Ovary (tissue), 9 donors: ENCODE measurements around the gene CNTD1. TPM values are rescaled to one million over a fixed set of nuclear protein-coding genes. Genes with fewer than 3 reads are reported as not detected.
"Not testable (repeated sequence)": the region's sequence is repeated elsewhere in the genome, so short reads cannot be mapped to it uniquely, and the experiment has no call there.

Experiments
- DNase-seq, 5 donors: peaks; one replicate each; pipeline ENCODE4 v3.0.0-alpha.2; 2019 to 2020
- H3K27ac ChIP-seq, 2 donors: fragments of 200-600 bp; one replicate each; pipeline versions ENCODE4 v1.5.1 to v1.8.0; 2019 to 2022
- H3K27me3 ChIP-seq: fragments of 200-600 bp; one replicate; pipeline ENCODE4 v1.8.0; 2022
- H3K36me3 ChIP-seq: fragments of 200-600 bp; sonication (generic); one replicate; pipeline ENCODE4 v1.5.1; 2019
- H3K4me1 ChIP-seq: one replicate; pipeline ENCODE4 v1.8.1; 2013; ENCODE audit warnings: mild to moderate bottlenecking, moderate library complexity; ENCODE audit not compliant: insufficient read depth
- H3K4me3 ChIP-seq: fragments of 200-600 bp; sonication (generic); one replicate; pipeline ENCODE4 v1.5.1; 2017
- H3K9me3 ChIP-seq, 2 donors: fragments of 200-600 bp in 1 of 2; sonication (generic) in 1 of 2; one replicate each; pipeline versions ENCODE4 v1.5.1 to v1.8.1; 2013 to 2019; ENCODE audit warnings: mild to moderate bottlenecking in 1 of 2, moderate library complexity in 1 of 2
- CTCF ChIP-seq, 3 donors: fragments of 450-650 bp in 2 of 3; fragments of 200-600 bp in 1 of 3; IDR thresholded peaks; one replicate each; pipeline versions ENCODE4 v1.5.1 to v1.8.0; 2016 to 2022; ENCODE audit warnings: antibody characterized with exemption in 3 of 3, mild to moderate bottlenecking in 1 of 3
- EP300 ChIP-seq: sonication (generic); formaldehyde crosslinking; IDR thresholded peaks from one replicate; pipeline ENCODE4 v1.6.1; 2017; ENCODE audit warnings: antibody characterized with exemption
- POLR2A ChIP-seq: fragments of 450-650 bp; IDR thresholded peaks from one replicate; pipeline ENCODE4 v1.6.1; 2017; ENCODE audit warnings: antibody characterized with exemption, mild to moderate bottlenecking, moderate library complexity
- WGBS, 3 donors: extraction: QIAGEN DNeasy Blood & Tissue Kit in 1 of 3; methylation state at CpG; one replicate each; pipeline versions ENCODE4 v1.1.5 to v1.1.7; 2013 to 2017; 5-methylcytosine and 5-hydroxymethylcytosine counted together
- intact Hi-C, 4 donors: fragments of 100-400 bp; cut with DNase I; formaldehyde crosslinking; loops; one replicate each; pipeline versions ENCODE4 v1.11.0 to v1.15.1; 2022 to 2023
- polyA plus RNA-seq, 2 donors: library from polyadenylated mRNA; stranded (reverse); fragments of 200-250 nt in 1 of 2; fragments of 350-450 nt in 1 of 2; fragmentation: Illumina TruSeq in 1 of 2; extraction: RNeasy Lipid Tissue Mini Kit (QIAGEN cat#74804) in 1 of 2; gene quantifications; one replicate each; pipeline ENCODE4 v1.2.3, GENCODE V29; 2013 to 2014
- total RNA-seq, 7 donors: library from RNA; depleted of rRNA in 2 of 7; stranded (reverse); fragments of >200 nt in 2 of 7; fragmentation: NEBNext Ultra II Directional in 3 of 7; extraction: Animal tissue kit (Norgen Biotek cat#: 25700) in 3 of 7; gene quantifications; one replicate each; pipeline versions ENCODE4 v1.1.0 to v1.2.4, GENCODE V29; 2016 to 2023
- donor health status: DM: no; HTN: no; CAD: no; lungs with moderate emphysema.
- donor health status: DM: no; HTN: no; CAD: no.
- donor health status: Bipolar disorder and iron deficiency.
- donor health status: DM: yes; HTN: yes; CAD: no.
- donor health status: DM: no; HTN: no; CAD: no.
- donor health status: DM: yes; HTN: yes; CAD: no.

CNTD1 gene
- total and polyA plus RNA-seq, 9 donors, result 0.22 to 0.79 (median 0.33) TPM; not detected in 2

- 76 to 90% (median 90%) methylated on average over 8 to 9 of the region's 9 CpGs for WGBS, 3 donors
- no peak overlapping the region for H3K4me3 ChIP-seq
- H3K4me1 ChIP-seq, result peaks cover 5% of the 10 kb centered on the region
- intact Hi-C loops, result loop anchor here in 3 of 4 donors (5.0 to 10.0 kb wide), 3 partner anchors 83 to 146 kb away; partner anchors contain the start of gene RPL27 (in 1 of the 3)
- H3K36me3 ChIP-seq, result no peaks in the 10 kb centered on the region
- DNase-seq, result no peak
- H3K27ac ChIP-seq, result no peak overlapping the region
- H3K9me3 ChIP-seq, result no peaks in the 10 kb centered on the region
- no peak for TF ChIP-seq CTCF (IDR thresholded peaks at IDR 0.05)
- TF ChIP-seq EP300, result no peak
- no peak for TF ChIP-seq POLR2A
- no peaks in the 10 kb centered on the region for H3K27me3 ChIP-seq
These were observed 50.4 kb downstream of the CNTD1 start for GRCh38 chr17:42849031-42849430.

DNA sequence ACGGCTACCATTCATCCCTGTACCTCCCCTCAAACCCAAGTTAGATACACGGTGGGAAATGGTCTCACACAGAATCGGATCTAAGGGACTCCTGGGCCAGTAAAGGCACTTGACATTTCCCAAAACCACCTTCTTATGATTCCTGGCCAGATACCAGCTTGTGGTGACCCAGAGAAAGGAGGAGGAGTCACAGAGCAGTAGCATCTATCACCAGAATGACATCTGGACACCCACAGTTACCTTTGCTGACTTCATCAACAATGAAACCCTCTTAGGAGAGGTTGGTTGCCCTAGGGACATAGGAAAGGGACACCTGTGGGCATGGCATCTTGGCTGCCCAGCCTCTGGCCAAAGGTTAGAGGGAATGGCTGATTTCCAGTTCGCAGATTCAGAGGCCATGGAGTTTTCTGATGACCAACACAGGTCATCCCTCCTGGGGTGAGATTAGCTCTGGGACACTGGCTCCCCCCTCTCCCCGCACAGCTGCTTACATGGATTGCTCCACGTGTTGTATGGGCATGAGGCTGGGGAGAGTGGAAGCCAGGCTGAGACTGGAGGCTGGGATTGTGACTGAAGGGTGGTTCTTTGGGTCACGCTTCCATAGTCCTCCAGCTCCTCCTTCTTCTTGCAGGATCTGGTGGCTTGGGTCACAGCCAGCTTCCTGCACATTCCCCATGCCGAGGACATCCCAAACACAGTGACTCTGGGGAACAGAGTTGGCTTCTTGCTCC, 51.0 kb downstream of the CNTD1 start:
- Histone ChIP-seq H3K36me3 (no peaks in the 10 kb centered on the region), H3K4me1 (peaks cover 5% of the 10 kb centered on the region), H3K9me3 (no peaks in the 10 kb centered on the region), H3K27ac (no peak overlapping the region), H3K4me3 (no peak overlapping the region), H3K27me3 (no peaks in the 10 kb centered on the region)
- WGBS, 3 donors, result 40 to 49% (median 45%) methylated on average over 8 of the region's 8 CpGs
- DNase-seq, result no peak
- no peak for TF ChIP-seq EP300
- TF ChIP-seq CTCF (IDR thresholded peaks at IDR 0.05), result no peak
- TF ChIP-seq POLR2A, result no peak
- intact Hi-C loops, result loop anchor here in 3 of 4 donors (5.0 to 10.0 kb wide), 4 partner anchors 83 to 645 kb away; partner anchors contain the start of gene RPL27 (in 1 of the 3)

DNA sequence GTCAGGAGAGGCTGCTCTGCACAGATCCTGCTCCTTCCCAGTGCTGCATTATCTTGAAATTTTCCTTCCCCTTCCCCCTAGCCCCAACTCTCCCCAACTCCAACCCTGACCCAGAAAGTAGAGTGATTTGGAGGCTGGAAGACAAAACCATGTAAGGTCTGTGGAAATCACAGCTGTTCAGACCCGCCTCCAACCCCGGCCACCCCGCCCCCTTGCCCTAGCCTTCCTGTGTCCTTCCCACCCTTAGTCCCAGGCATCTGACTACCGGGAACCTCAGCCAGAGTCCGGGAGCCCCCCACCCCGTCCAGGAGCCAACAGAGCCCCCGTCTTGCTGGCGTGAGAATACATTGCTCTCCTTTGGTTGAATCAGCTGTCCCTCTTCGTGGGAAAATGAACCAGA, 52.3 kb downstream of the CNTD1 start, which contains the start of gene AOC3:
Gene AOC3 (plus strand): TSS at position 246 of the 400 bp plus-strand sequence. CDS start 145 bp downstream, at position 391.
- intact Hi-C loops, result loop anchor here in 1 of 4 donors (10.0 kb wide), 1 partner anchor 644 kb away; no protein-coding TSS in a partner anchor
- TF ChIP-seq CTCF (IDR thresholded peaks at IDR 0.05) (no peak), POLR2A (no peak), EP300 (no peak)
- H3K4me1 ChIP-seq, result peaks cover 5% of the 10 kb centered on the region
- no peak within 1 kb of the TSS for H3K27ac ChIP-seq
- no peaks in the 10 kb centered on the region for H3K27me3 ChIP-seq
- H3K9me3 ChIP-seq, result no peaks in the 10 kb centered on the region
- 2 to 19% (median 5%) methylated on average over 9 of the region's 9 CpGs for WGBS, 3 donors
- DNase-seq, result peak in 4 of 5 donors; percentile 38 to 61 (median 58)
- H3K36me3 ChIP-seq, result no peaks in the 10 kb centered on the region
- peak within 1 kb of the TSS; percentile 32 for H3K4me3 ChIP-seq

GRCh38 chr17:42851371-42852240, 52.9 kb downstream of the CNTD1 start:
- not testable (repeated sequence) for H3K4me1 ChIP-seq, H3K27me3 ChIP-seq, H3K9me3 ChIP-seq, DNase-seq, H3K36me3 ChIP-seq, H3K27ac ChIP-seq
- peak overlapping the region; percentile 32 for H3K4me3 ChIP-seq
- 27 to 53% (median 53%) methylated on average over 5 to 25 of the region's 28 CpGs for WGBS, 3 donors
- intact Hi-C loops, result loop anchor here in 1 of 4 donors (10.0 kb wide), 1 partner anchor 643 kb away; no protein-coding TSS in a partner anchor
